ENCODE measurements around the gene ACAP2.

DNA sequence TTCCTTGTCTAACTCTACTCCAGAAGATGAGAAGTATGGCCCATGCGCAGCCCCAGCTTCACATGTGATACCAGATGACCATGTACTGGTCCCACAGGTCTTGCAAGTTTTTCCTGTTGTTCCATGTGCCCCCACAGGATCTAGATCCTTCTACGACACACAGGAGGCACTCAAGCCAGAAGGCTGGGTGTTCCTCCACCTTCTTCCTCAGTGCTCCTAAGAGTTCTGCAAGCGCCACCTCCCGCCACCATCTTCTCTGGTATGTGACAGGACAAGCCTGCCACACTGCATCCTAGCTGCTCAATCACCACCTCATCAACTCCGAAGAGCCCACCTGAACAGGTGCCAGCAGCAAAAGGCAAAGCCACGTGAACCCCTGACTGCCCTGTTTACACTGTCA lies 214.9 kb downstream of the ACAP2 start:
- TF ChIP-seq, protein P1, sequence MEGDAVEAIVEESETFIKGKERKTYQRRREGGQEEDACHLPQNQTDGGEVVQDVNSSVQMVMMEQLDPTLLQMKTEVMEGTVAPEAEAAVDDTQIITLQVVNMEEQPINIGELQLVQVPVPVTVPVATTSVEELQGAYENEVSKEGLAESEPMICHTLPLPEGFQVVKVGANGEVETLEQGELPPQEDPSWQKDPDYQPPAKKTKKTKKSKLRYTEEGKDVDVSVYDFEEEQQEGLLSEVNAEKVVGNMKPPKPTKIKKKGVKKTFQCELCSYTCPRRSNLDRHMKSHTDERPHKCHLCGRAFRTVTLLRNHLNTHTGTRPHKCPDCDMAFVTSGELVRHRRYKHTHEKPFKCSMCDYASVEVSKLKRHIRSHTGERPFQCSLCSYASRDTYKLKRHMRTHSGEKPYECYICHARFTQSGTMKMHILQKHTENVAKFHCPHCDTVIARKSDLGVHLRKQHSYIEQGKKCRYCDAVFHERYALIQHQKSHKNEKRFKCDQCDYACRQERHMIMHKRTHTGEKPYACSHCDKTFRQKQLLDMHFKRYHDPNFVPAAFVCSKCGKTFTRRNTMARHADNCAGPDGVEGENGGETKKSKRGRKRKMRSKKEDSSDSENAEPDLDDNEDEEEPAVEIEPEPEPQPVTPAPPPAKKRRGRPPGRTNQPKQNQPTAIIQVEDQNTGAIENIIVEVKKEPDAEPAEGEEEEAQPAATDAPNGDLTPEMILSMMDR (IDR thresholded peaks at IDR 0.05) = no peak
- TF ChIP-seq POLR2AphosphoS5 (IDR thresholded peaks at IDR 0.05) = no peak
- TF ChIP-seq EP300 (IDR thresholded peaks at IDR 0.05) = no peak
- no peak for TF ChIP-seq POLR2A (IDR thresholded peaks at IDR 0.05)

All from suprapubic skin (tissue), 4 donors.